ENCODE results near the gene ASB11. TPM values are rescaled to one million over a fixed set of nuclear protein-coding genes. Genes with fewer than 3 reads are reported as not detected.

Gene ASB11
- total and polyA plus RNA-seq, 10 of the 15 experiments (the other 5 are each of a cell fraction or from before 2014, with no cell fraction given), result not detected

GRCh38 chrX:15244421-15244820, 71.0 kb downstream of the ASB11 start (continued):
- TF ChIP-seq SPI1 (IDR thresholded peaks at IDR 0.05; ENCODE audit: borderline replicate concordance, insufficient read depth, low read depth, low read length) (no peak), KAT2A (conservative IDR thresholded peaks at IDR 0.05; ENCODE audit: control insufficient read depth, low read depth, low read length) (no peak), RBBP5 (conservative IDR thresholded peaks at IDR 0.05) (no peak), ZBTB40 (IDR thresholded peaks at IDR 0.05; ENCODE audit: borderline replicate concordance) (no peak), IRF3 (IDR thresholded peaks at IDR 0.05) (no peak), E4F1 (IDR thresholded peaks at IDR 0.05; ENCODE audit: borderline replicate concordance, partially characterized antibody) (no peak)

All from GM12878 (cell line).